H9 (cell line): ENCODE results near the gene TNFRSF18. TPM values are rescaled to one million over a fixed set of nuclear protein-coding genes. Genes with fewer than 3 reads are reported as not detected.

ENCODE experiments used
- DNase-seq: peaks from one replicate; pipeline ENCODE4 v3.0.0-alpha.2; 2017
- H2AFZ ChIP-seq: one replicate; pipeline ENCODE4 v1.6.1; 2013; ENCODE audit warnings: mild to moderate bottlenecking, low read length, control low read depth, moderate library complexity
- H2AK5ac ChIP-seq: 2 replicates; pipeline ENCODE4 v1.6.1; 2013; ENCODE audit warnings: low read length, control low read depth, mixed read lengths; ENCODE audit not compliant: insufficient read length
- H2BK120ac ChIP-seq: one replicate; pipeline ENCODE4 v1.6.1; 2013; ENCODE audit warnings: low read depth, mild to moderate bottlenecking, low read length, control low read depth, inconsistent platforms; ENCODE audit not compliant: poor library complexity, severe bottlenecking
- H2BK12ac ChIP-seq: 2 replicates; pipeline ENCODE4 v1.6.1; 2013; ENCODE audit warnings: low read length, control low read depth, mixed read lengths, low read depth; ENCODE audit not compliant: insufficient read length
- H2BK15ac ChIP-seq: 2 replicates; pipeline ENCODE4 v1.6.1; 2013; ENCODE audit warnings: low read depth, low read length, control low read depth
- H2BK20ac ChIP-seq: one replicate; pipeline ENCODE4 v1.6.1; 2013; ENCODE audit warnings: low read depth, mild to moderate bottlenecking, low read length, control low read depth, inconsistent platforms; ENCODE audit not compliant: poor library complexity, severe bottlenecking
- H2BK5ac ChIP-seq: 2 replicates; pipeline ENCODE4 v1.6.1; 2013; ENCODE audit warnings: low read length, control low read depth, mixed read lengths; ENCODE audit not compliant: insufficient read length
- H3K14ac ChIP-seq: 2 replicates; pipeline ENCODE4 v1.6.1; 2013; ENCODE audit warnings: low read length, control low read depth; ENCODE audit not compliant: insufficient read depth
- H3K18ac ChIP-seq: 2 replicates; pipeline ENCODE4 v1.6.1; 2013; ENCODE audit warnings: low read depth, mild to moderate bottlenecking, mixed read lengths, low read length, control low read depth; ENCODE audit not compliant: insufficient read length
- H3K23ac ChIP-seq: 2 replicates; pipeline ENCODE4 v1.6.1; 2013; ENCODE audit warnings: low read length, control low read depth, mixed read lengths, low read depth; ENCODE audit not compliant: insufficient read length
- H3K23me2 ChIP-seq: 2 replicates; pipeline ENCODE4 v1.6.1; 2013; ENCODE audit warnings: low read depth, mild to moderate bottlenecking, mixed read lengths, low read length, control low read depth; ENCODE audit not compliant: insufficient read length, poor library complexity, severe bottlenecking
- H3K27ac ChIP-seq: 2 replicates; pipeline ENCODE4 v1.5.1; 2013; ENCODE audit warnings: low read length, control low read depth, mixed read lengths, low read depth; ENCODE audit not compliant: insufficient read length
- H3K27me3 ChIP-seq: 2 replicates; pipeline ENCODE4 v1.6.1; 2013; ENCODE audit warnings: low read length, control low read depth, inconsistent platforms; ENCODE audit not compliant: insufficient read depth
- H3K4ac ChIP-seq: 2 replicates; pipeline ENCODE4 v1.6.1; 2013; ENCODE audit warnings: low read depth, mild to moderate bottlenecking, control low read depth, inconsistent platforms, low read length, moderate library complexity
- H3K4me1 ChIP-seq: 2 replicates; pipeline ENCODE4 v1.6.1; 2013; ENCODE audit warnings: low read length, control low read depth, inconsistent platforms; ENCODE audit not compliant: insufficient read depth
- H3K4me2 ChIP-seq: 2 replicates; pipeline ENCODE4 v1.6.1; 2013; ENCODE audit warnings: low read length, control low read depth, mixed read lengths; ENCODE audit not compliant: insufficient read length, insufficient read depth
- H3K56ac ChIP-seq: 2 replicates; pipeline ENCODE4 v1.6.1; 2013; ENCODE audit warnings: low read depth, mild to moderate bottlenecking, mixed read lengths, low read length, control low read depth; ENCODE audit not compliant: insufficient read length
- H3K79me1 ChIP-seq: 2 replicates; pipeline ENCODE4 v1.6.1; 2013; ENCODE audit warnings: low read depth, mild to moderate bottlenecking, moderate library complexity, low read length, control low read depth, inconsistent platforms; ENCODE audit not compliant: insufficient read depth, poor library complexity, severe bottlenecking
- H3K79me2 ChIP-seq: 2 replicates; pipeline ENCODE4 v1.6.1; 2013; ENCODE audit warnings: low read length, control low read depth, inconsistent platforms; ENCODE audit not compliant: insufficient read depth
- H3K9ac ChIP-seq: 2 replicates; pipeline ENCODE4 v1.6.1; 2013; ENCODE audit warnings: low read length, control low read depth, mixed read lengths; ENCODE audit not compliant: insufficient read length; ENCODE audit errors: extremely low read depth
- H3K9me3 ChIP-seq: one replicate; pipeline ENCODE4 v1.6.1; 2013; ENCODE audit warnings: low read depth, low read length, inconsistent platforms; ENCODE audit not compliant: control insufficient read depth
- H3T11ph ChIP-seq: one replicate; pipeline ENCODE4 v1.6.1; 2013; ENCODE audit warnings: mild to moderate bottlenecking, low read length, control low read depth, inconsistent platforms
- H4K20me1 ChIP-seq: one replicate; pipeline ENCODE4 v1.6.1; 2013; ENCODE audit not compliant: control insufficient read depth, insufficient read length, insufficient read depth
- H4K5ac ChIP-seq: 2 replicates; pipeline ENCODE4 v1.6.1; 2013; ENCODE audit warnings: low read depth, mild to moderate bottlenecking, mixed read lengths, low read length, control low read depth; ENCODE audit not compliant: insufficient read length
- H4K8ac ChIP-seq: replicated peaks from 2 replicates; pipeline ENCODE4 v1.6.1; 2013; ENCODE audit warnings: low read length, control low read depth, mixed read lengths, low read depth; ENCODE audit not compliant: insufficient read length
- H4K91ac ChIP-seq: 2 replicates; pipeline ENCODE4 v1.6.1; 2013; ENCODE audit warnings: low read depth, mild to moderate bottlenecking, moderate library complexity, mixed read lengths, low read length, control low read depth; ENCODE audit not compliant: insufficient read length
- H3K27ac Mint-ChIP-seq, 3 experiments: 2 replicates in 2 of 3; 3 replicates in 1 of 3; pipeline ENCODE4 v1.8.0; 2020 to 2021; ENCODE audit warnings: mixed read lengths in 3 of 3, mild to moderate bottlenecking in 1 of 3, moderate library complexity in 1 of 3
- H3K27me3 Mint-ChIP-seq: 2 replicates; pipeline ENCODE4 v1.8.0; 2021; ENCODE audit warnings: low read depth, mild to moderate bottlenecking, moderate library complexity, mixed read lengths
- H3K36me3 Mint-ChIP-seq, 3 experiments: 2 replicates in 2 of 3; 3 replicates in 1 of 3; pipeline ENCODE4 v1.8.0; 2020 to 2021; ENCODE audit warnings: low read depth in 3 of 3, mixed read lengths in 3 of 3; ENCODE audit not compliant: insufficient read depth in 1 of 3
- H3K4me1 Mint-ChIP-seq, 2 experiments: 2 replicates each; pipeline ENCODE4 v1.8.0; 2020; ENCODE audit warnings: mixed read lengths in 2 of 2
- H3K4me3 Mint-ChIP-seq, 2 experiments: 2 replicates in 1 of 2; 3 replicates in 1 of 2; pipeline ENCODE4 v1.8.0; 2020 to 2021; ENCODE audit warnings: mild to moderate bottlenecking in 2 of 2, mixed read lengths in 2 of 2, moderate library complexity in 1 of 2
- H3K9me3 Mint-ChIP-seq, 2 experiments: 2 replicates in 1 of 2; 3 replicates in 1 of 2; pipeline ENCODE4 v1.8.0; 2020; ENCODE audit warnings: mild to moderate bottlenecking in 2 of 2, mixed read lengths in 2 of 2, moderate library complexity in 1 of 2
- WGBS: extraction: QIAGEN DNeasy Blood & Tissue Kit; methylation state at CpG from one replicate; pipeline ENCODE4 v1.1.7; 2013; ENCODE audit warnings: missing lambda C conversion rate, low lambda C conversion rate, mixed read lengths; ENCODE audit not compliant: insufficient read length; ENCODE audit errors: extremely low coverage; 5-methylcytosine and 5-hydroxymethylcytosine counted together
- total RNA-seq: library from RNA; stranded (reverse); gene quantifications from 2 replicates; pipeline ENCODE4 v1.2.1, GENCODE V29; 2021
- TF ChIP-seq, protein P1 (sequence below): fragments of 200-600 bp; sonication (generic); conservative IDR thresholded peaks from 3 replicates; pipeline ENCODE4 v1.8.0; 2021; ENCODE audit warnings: antibody characterized with exemption, mild to moderate bottlenecking

Gene TNFRSF18
- total RNA-seq, 1 experiment from 2014 or later, result 2.0 TPM

DNA sequence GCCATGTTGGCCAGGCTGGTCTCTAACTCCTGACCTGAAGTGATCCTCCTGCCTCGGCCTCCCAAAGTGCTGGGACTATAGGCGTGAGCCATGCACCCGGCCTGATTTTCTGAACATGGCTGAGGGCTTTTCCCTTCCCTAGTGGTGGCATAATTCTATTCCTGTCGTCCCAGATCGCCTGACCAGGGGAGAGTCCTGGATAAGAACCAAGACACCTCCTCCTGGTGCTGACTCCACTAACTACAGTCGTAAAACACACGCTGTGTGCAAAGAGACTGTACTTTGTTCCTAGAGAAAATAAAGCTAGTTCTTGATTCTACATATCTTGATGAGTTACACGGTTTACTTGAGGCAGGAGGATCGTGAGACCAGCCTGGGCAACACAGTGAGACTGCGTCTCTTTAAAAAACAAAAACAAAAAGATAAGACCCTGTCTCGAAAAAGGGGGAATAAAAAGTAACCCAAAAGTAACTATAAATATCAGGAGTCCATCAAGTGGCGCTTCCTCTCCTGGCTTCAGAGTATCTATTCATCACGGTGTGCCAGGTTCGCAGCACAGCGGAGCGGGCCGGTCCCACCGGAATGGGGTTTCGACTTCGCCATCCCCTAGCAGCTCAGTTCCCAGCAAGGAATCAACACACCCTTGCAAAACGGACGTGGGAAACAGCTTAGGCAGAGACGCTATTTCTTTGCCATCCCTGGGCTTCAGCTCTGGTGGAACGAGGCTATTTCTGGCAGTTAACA lies 24.4 kb upstream of the TNFRSF18 start:
- H3K79me1 ChIP-seq, result peaks cover 2% of the 10 kb centered on the region
- H3K23ac ChIP-seq, result no peak overlapping the region
- Mint-ChIP-seq H3K36me3 (peaks cover 19 to 45% (median 44%) of the 10 kb centered on the region in 3 experiments), H3K4me3 (peak overlapping the region; percentile 90 to 93), H3K4me1 (peaks cover 15 to 21% of the 10 kb centered on the region in 2 experiments), H3K27me3 (no peaks in the 10 kb centered on the region), H3K27ac (peak overlapping the region; percentile 58 to 93 (median 62); a peak in 3 of 7 replicates), H3K9me3 (peaks cover 0 to 4% of the 10 kb centered on the region in 2 experiments; a peak in 1 of 5 replicates)
- no peak overlapping the region for H4K91ac ChIP-seq
- no peak overlapping the region for H2BK12ac ChIP-seq
- no peaks in the 10 kb centered on the region for H3K9me3 ChIP-seq
- H3K4ac ChIP-seq, result no peak overlapping the region
- no peak overlapping the region for H2AFZ ChIP-seq
- peak overlapping the region; percentile 71 for H3K4me2 ChIP-seq
- no peak overlapping the region for H3K18ac ChIP-seq
- no peaks in the 10 kb centered on the region for H4K20me1 ChIP-seq
- H4K8ac ChIP-seq, result no peak overlapping the region
- no peak overlapping the region for H2BK20ac ChIP-seq
- WGBS, result no CpG with 5 or more reads among the region's 24 CpGs
- H2BK15ac ChIP-seq, result no peak overlapping the region
- H3K4me1 ChIP-seq, result no peaks in the 10 kb centered on the region
- H2BK5ac ChIP-seq, result no peak overlapping the region
- H3K27ac ChIP-seq, result no peak overlapping the region
- H3T11ph ChIP-seq, result no peak overlapping the region
- H2BK120ac ChIP-seq, result no peak overlapping the region
- H3K23me2 ChIP-seq, result peaks cover 6% of the 10 kb centered on the region
- no peak overlapping the region for H3K56ac ChIP-seq
- no peak for DNase-seq
- no peak overlapping the region for H3K14ac ChIP-seq
- H3K9ac ChIP-seq, result peak overlapping the region; percentile 43
- no peak overlapping the region for H2AK5ac ChIP-seq
- H3K27me3 ChIP-seq, result no peaks in the 10 kb centered on the region
- peaks cover 2% of the 10 kb centered on the region; the same call in 1 of the 2 replicates for H3K79me2 ChIP-seq
- H4K5ac ChIP-seq, result no peak overlapping the region
- TF ChIP-seq, protein P1, sequence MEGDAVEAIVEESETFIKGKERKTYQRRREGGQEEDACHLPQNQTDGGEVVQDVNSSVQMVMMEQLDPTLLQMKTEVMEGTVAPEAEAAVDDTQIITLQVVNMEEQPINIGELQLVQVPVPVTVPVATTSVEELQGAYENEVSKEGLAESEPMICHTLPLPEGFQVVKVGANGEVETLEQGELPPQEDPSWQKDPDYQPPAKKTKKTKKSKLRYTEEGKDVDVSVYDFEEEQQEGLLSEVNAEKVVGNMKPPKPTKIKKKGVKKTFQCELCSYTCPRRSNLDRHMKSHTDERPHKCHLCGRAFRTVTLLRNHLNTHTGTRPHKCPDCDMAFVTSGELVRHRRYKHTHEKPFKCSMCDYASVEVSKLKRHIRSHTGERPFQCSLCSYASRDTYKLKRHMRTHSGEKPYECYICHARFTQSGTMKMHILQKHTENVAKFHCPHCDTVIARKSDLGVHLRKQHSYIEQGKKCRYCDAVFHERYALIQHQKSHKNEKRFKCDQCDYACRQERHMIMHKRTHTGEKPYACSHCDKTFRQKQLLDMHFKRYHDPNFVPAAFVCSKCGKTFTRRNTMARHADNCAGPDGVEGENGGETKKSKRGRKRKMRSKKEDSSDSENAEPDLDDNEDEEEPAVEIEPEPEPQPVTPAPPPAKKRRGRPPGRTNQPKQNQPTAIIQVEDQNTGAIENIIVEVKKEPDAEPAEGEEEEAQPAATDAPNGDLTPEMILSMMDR, result peak; percentile 40; the same call in 2 of the 3 replicates
